ENCODE data around the gene PRPF8.
A peak's percentile ranks its signal among the peaks of the same experiment; 100 is the strongest.

PRPF8 gene

GRCh38 chr17:1643999-1644492 lies 40.6 kb downstream of the PRPF8 start:
- no peak for DNase-seq

- DNase-seq = peak; percentile 77
Measured at GRCh38 chr17:1643293-1643998, 41.2 kb downstream of the PRPF8 start.

- DNase-seq = no peak
Measured at GRCh38 chr17:1641065-1641403, 43.6 kb downstream of the PRPF8 start.

- DNase-seq = no peak
Measured at GRCh38 chr17:1640329-1641064, 44.2 kb downstream of the PRPF8 start.

GRCh38 chr17:1639549-1640180 lies 45.0 kb downstream of the PRPF8 start:
- DNase-seq = no peak

- DNase-seq = no peak
Measured at GRCh38 chr17:1638624-1639300, 45.9 kb downstream of the PRPF8 start.

GRCh38 chr17:1638171-1638590 lies 46.5 kb downstream of the PRPF8 start:
- no peak for DNase-seq

GRCh38 chr17:1636732-1637285 lies 47.9 kb downstream of the PRPF8 start:
- DNase-seq = no peak

GRCh38 chr17:1635675-1636465 lies 48.8 kb downstream of the PRPF8 start:
- DNase-seq = no peak

- no peak for DNase-seq
Measured at GRCh38 chr17:1634841-1635650, 49.6 kb downstream of the PRPF8 start.

- no peak for DNase-seq
Measured at GRCh38 chr17:1630662-1631061, 54.0 kb downstream of the PRPF8 start.

GRCh38 chr17:1629504-1630310 lies 55.0 kb downstream of the PRPF8 start:
- DNase-seq = peak; percentile 68

GRCh38 chr17:1628856-1629503 lies 55.7 kb downstream of the PRPF8 start:
- DNase-seq = peak; percentile 85

- peak; percentile 66 for DNase-seq
Measured at GRCh38 chr17:1627982-1628855, 56.4 kb downstream of the PRPF8 start, which contains the start of gene SLC43A2. TSS of gene SLC43A2 (minus strand) at chr17:1628834. CDS start at chr17:1627874, 960 bp downstream.

- no peak for DNase-seq
Measured at GRCh38 chr17:1627182-1627981, 57.3 kb downstream of the PRPF8 start.

- DNase-seq = no peak
Measured at GRCh38 chr17:1626333-1626732, 58.3 kb downstream of the PRPF8 start.

- no peak for DNase-seq
Measured at GRCh38 chr17:1625581-1625980, 59.1 kb downstream of the PRPF8 start.

GRCh38 chr17:1625053-1625452 lies 59.6 kb downstream of the PRPF8 start:
- DNase-seq = no peak

Data from activated CD4-positive, alpha-beta T cell treated with anti-CD3 and anti-CD28 coated beads, Interleukin-2, amount 50 U/mL, for 1 hour (primary cell).